GM21515 (cell line): ENCODE measurements around the gene ATP6V0A4.
"Not testable (repeated sequence)": the region's sequence is repeated elsewhere in the genome, so short reads cannot be mapped to it uniquely, and the experiment has no call there.

Experiments
- ATAC-seq: cut with Tn5 transposase; IDR thresholded peaks from one replicate; pipeline ENCODE4 v1.9.1; 2021; ENCODE audit not compliant: unreplicated experiment

The ATP6V0A4 gene

GRCh38 chr7:138705167-138705566 is 92.8 kb downstream of the ATP6V0A4 start:
- ATAC-seq: no peak

- ATAC-seq: no peak
Observed at GRCh38 chr7:138701537-138701923, 96.5 kb downstream of the ATP6V0A4 start.

GRCh38 chr7:138700857-138701536 is 97.0 kb downstream of the ATP6V0A4 start, which contains the start of gene SVOPL:
Gene SVOPL (minus strand): TSS chr7:138701362. CDS start chr7:138679045, 22,317 bp downstream.
- ATAC-seq: no peak

- no peak for ATAC-seq
Observed at GRCh38 chr7:138699661-138700060, 98.3 kb downstream of the ATP6V0A4 start.

- ATAC-seq: no peak
Observed at GRCh38 chr7:138698281-138698680, 99.7 kb downstream of the ATP6V0A4 start.

- no peak for ATAC-seq
Observed at GRCh38 chr7:138697535-138698182, 100.3 kb downstream of the ATP6V0A4 start.

- ATAC-seq: not testable (repeated sequence)
Observed at GRCh38 chr7:138695776-138696175, 102.2 kb downstream of the ATP6V0A4 start.

- no peak for ATAC-seq
Observed at GRCh38 chr7:138695106-138695505, 102.9 kb downstream of the ATP6V0A4 start.

GRCh38 chr7:138691178-138691577 is 106.8 kb downstream of the ATP6V0A4 start:
- ATAC-seq: no peak

- no peak for ATAC-seq
Observed at GRCh38 chr7:138690495-138690894, 107.5 kb downstream of the ATP6V0A4 start.

- ATAC-seq: not testable (repeated sequence)
Observed at GRCh38 chr7:138688037-138688436, 110.0 kb downstream of the ATP6V0A4 start.

GRCh38 chr7:138684340-138684739 is 113.7 kb downstream of the ATP6V0A4 start:
- no peak for ATAC-seq

- ATAC-seq: no peak
Observed at GRCh38 chr7:138679793-138680192, 118.2 kb downstream of the ATP6V0A4 start.

- no peak for ATAC-seq
Observed at GRCh38 chr7:138670594-138670993, 127.4 kb downstream of the ATP6V0A4 start.

GRCh38 chr7:138669364-138669763 is 128.6 kb downstream of the ATP6V0A4 start:
- ATAC-seq: no peak

GRCh38 chr7:138668946-138669345 is 129.1 kb downstream of the ATP6V0A4 start:
- no peak for ATAC-seq

- no peak for ATAC-seq
Observed at GRCh38 chr7:138668229-138668596, 129.8 kb downstream of the ATP6V0A4 start.

- ATAC-seq: no peak
Observed at GRCh38 chr7:138667535-138668228, 130.3 kb downstream of the ATP6V0A4 start.

- no peak for ATAC-seq
Observed at GRCh38 chr7:138666385-138666784, 131.6 kb downstream of the ATP6V0A4 start.

GRCh38 chr7:138665669-138666140 is 132.3 kb downstream of the ATP6V0A4 start:
- no peak for ATAC-seq

- no peak for ATAC-seq
Observed at GRCh38 chr7:138665249-138665648, 132.7 kb downstream of the ATP6V0A4 start.
